PC-9 (cell line): ENCODE measurements around the gene KLHDC1.
"Not testable (repeated sequence)": the region's sequence is repeated elsewhere in the genome, so short reads cannot be mapped to it uniquely, and the experiment has no call there.

Experiments used
- EZH2 ChIP-seq: fragments of 200-600 bp; sonication (generic); IDR thresholded peaks from 2 replicates; pipeline ENCODE4 v1.8.0; 2017; ENCODE audit warnings: antibody characterized with exemption, low read depth
- TF ChIP-seq, protein P1 (sequence below): fragments of 200-600 bp; sonication (generic); conservative IDR thresholded peaks from 2 replicates; pipeline ENCODE4 v1.6.1; 2017; ENCODE audit warnings: mixed run types, antibody characterized with exemption, mild to moderate bottlenecking, moderate library complexity

DNA sequence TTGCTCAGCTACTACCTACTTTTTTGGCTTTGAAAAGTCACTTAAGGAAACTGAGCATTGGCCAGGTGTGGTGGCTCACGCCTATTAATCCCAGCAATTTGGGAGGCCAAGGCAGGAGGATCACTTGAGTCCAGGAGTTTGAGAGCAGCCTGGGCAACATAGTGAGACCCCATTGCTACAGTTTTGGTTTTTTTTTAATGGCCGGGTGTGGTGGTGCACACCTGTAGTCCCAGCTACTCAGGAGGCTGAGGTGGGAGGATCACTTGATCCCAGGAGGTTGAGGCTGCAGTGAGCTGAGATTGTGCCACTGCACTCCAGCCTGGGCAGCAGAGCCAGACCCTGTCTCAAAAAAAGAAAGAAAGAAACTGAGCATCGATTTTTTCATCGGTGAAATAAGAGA, 42.7 kb downstream of the KLHDC1 start:
- TF ChIP-seq, protein P1, sequence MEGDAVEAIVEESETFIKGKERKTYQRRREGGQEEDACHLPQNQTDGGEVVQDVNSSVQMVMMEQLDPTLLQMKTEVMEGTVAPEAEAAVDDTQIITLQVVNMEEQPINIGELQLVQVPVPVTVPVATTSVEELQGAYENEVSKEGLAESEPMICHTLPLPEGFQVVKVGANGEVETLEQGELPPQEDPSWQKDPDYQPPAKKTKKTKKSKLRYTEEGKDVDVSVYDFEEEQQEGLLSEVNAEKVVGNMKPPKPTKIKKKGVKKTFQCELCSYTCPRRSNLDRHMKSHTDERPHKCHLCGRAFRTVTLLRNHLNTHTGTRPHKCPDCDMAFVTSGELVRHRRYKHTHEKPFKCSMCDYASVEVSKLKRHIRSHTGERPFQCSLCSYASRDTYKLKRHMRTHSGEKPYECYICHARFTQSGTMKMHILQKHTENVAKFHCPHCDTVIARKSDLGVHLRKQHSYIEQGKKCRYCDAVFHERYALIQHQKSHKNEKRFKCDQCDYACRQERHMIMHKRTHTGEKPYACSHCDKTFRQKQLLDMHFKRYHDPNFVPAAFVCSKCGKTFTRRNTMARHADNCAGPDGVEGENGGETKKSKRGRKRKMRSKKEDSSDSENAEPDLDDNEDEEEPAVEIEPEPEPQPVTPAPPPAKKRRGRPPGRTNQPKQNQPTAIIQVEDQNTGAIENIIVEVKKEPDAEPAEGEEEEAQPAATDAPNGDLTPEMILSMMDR: not testable (repeated sequence)
- not testable (repeated sequence) for TF ChIP-seq EZH2
